Measurements from ENCODE around the gene CORIN. TPM values are rescaled to one million over a fixed set of nuclear protein-coding genes. Genes with fewer than 3 reads are reported as not detected.

The CORIN gene
- total and polyA plus RNA-seq, 2 donors (not counting 3 experiments of a cell fraction or from before 2014, with no cell fraction given): 0.07 to 0.40 TPM

DNA sequence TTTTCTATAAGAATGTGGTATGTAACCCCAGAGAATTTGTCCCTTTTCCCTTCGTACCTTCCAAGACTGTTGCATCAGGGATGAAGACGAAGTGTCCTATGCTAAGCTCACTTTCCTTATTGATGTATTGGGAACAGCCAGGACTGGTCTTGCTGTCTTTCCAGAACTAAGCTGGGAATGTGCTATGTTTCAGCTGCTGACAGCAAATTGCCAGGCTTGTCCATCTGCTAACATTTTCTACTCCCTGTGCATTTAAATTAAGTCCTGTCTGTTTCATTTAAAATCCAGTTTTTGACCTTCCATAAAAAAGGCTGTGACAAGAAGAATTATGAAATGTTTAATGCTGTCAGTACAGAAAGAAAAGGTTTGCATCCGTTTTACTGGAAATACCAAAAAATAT, 264.9 kb downstream of the CORIN start:
- H3K27ac ChIP-seq (ENCODE audit: insufficient read depth, low read depth, low read length): no peak overlapping the region
- dilution Hi-C loops (cut with MboI; ENCODE audit: extremely low pct_ligation_motif_present, low sequenced_read_pairs) (no loop called here), intact Hi-C loops (cut with micrococcal nuclease) (no loop called here)
- H3K9ac ChIP-seq (replicated peaks; ENCODE audit: extremely low read depth, insufficient read depth, low read length): no peak overlapping the region
- TF ChIP-seq MYC (IDR thresholded peaks at IDR 0.05; ENCODE audit: low read depth, low read length): no peak
- TF ChIP-seq POLR2AphosphoS5 (IDR thresholded peaks at IDR 0.05; ENCODE audit: insufficient read depth, low read depth, low read length): no peak
- TF ChIP-seq, protein P1, sequence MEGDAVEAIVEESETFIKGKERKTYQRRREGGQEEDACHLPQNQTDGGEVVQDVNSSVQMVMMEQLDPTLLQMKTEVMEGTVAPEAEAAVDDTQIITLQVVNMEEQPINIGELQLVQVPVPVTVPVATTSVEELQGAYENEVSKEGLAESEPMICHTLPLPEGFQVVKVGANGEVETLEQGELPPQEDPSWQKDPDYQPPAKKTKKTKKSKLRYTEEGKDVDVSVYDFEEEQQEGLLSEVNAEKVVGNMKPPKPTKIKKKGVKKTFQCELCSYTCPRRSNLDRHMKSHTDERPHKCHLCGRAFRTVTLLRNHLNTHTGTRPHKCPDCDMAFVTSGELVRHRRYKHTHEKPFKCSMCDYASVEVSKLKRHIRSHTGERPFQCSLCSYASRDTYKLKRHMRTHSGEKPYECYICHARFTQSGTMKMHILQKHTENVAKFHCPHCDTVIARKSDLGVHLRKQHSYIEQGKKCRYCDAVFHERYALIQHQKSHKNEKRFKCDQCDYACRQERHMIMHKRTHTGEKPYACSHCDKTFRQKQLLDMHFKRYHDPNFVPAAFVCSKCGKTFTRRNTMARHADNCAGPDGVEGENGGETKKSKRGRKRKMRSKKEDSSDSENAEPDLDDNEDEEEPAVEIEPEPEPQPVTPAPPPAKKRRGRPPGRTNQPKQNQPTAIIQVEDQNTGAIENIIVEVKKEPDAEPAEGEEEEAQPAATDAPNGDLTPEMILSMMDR (IDR thresholded peaks at IDR 0.05; ENCODE audit: extremely low read depth in 1 of 2, insufficient read depth in 1 of 2, low read depth in 1 of 2, low read length in 2 of 2): no peak
- no peak for TF ChIP-seq POLR2A (IDR thresholded peaks at IDR 0.05; ENCODE audit: low read depth, low read length)
- TF ChIP-seq EZH2 (IDR thresholded peaks at IDR 0.05; ENCODE audit: borderline replicate concordance, low read depth, low read length, severe bottlenecking): no peak
- TF ChIP-seq FOS (IDR thresholded peaks at IDR 0.05; ENCODE audit: borderline replicate concordance, insufficient read depth, low read length): no peak
- no peak for TF ChIP-seq GATA2 (IDR thresholded peaks at IDR 0.05; ENCODE audit: insufficient read depth, insufficient read length, low read depth, low read length)
- TF ChIP-seq JUN (IDR thresholded peaks at IDR 0.05; ENCODE audit: borderline replicate concordance, insufficient read depth, insufficient read length, low read depth): no peak
- TF ChIP-seq, protein P2, sequence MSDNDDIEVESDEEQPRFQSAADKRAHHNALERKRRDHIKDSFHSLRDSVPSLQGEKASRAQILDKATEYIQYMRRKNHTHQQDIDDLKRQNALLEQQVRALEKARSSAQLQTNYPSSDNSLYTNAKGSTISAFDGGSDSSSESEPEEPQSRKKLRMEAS (IDR thresholded peaks at IDR 0.05; ENCODE audit: insufficient read depth, insufficient read length): no peak
- H4K20me1 ChIP-seq (replicated peaks; ENCODE audit: control insufficient read depth, extremely low read depth, insufficient read depth, low read length): no peaks in the 10 kb centered on the region
- H3K36me3 ChIP-seq (ENCODE audit: control insufficient read depth in 2 of 2, extremely low read depth in 1 of 2, insufficient read depth in 2 of 2, low read length in 2 of 2): peaks cover 3 to 5% of the 10 kb centered on the region in 2 experiments
- ChIA-PET POLR2A (no interaction called here), CTCF (interaction anchor here (1.2 to 1.7 kb wide), 2 partner anchors 10 to 31 kb away, joined by 3 to 4 read pairs; no protein-coding TSS in a partner anchor)
- peaks cover 9% of the 10 kb centered on the region for H3K4me1 ChIP-seq (ENCODE audit: control insufficient read depth, extremely low read depth, insufficient read depth, low read length)
- no peak overlapping the region for H2AFZ ChIP-seq (ENCODE audit: low read depth, low read length)
- H3K9me1 ChIP-seq (replicated peaks; ENCODE audit: control insufficient read depth, extremely low read depth, insufficient read depth, low read length): no peaks in the 10 kb centered on the region
- DNase-seq (ENCODE audit: low read depth, low spot score) (no peak), FAIRE-seq (no peak)
- H3K79me2 ChIP-seq (ENCODE audit: control insufficient read depth, insufficient read depth, low read length): no peaks in the 10 kb centered on the region
- H3K9me3 ChIP-seq (replicated peaks; ENCODE audit: control insufficient read depth, insufficient read depth, low read length): no peaks in the 10 kb centered on the region
- BruUV-seq (replicated peaks): no TSS peak
- no peaks in the 10 kb centered on the region for H3K27me3 ChIP-seq (ENCODE audit: control insufficient read depth in 2 of 2, insufficient read depth in 2 of 2, low read length in 2 of 2)
- no peak overlapping the region for H3K4me3 ChIP-seq (replicated peaks in 1 of 3; ENCODE audit: insufficient read depth in 1 of 3, low read depth in 1 of 3, low read length in 3 of 3)
- H3K4me2 ChIP-seq (ENCODE audit: insufficient read depth, low read length): no peak overlapping the region
